ENCODE results near the gene PTPN1.
"Not testable (repeated sequence)": the region's sequence is repeated elsewhere in the genome, so short reads cannot be mapped to it uniquely, and the experiment has no call there.

Gene PTPN1

DNA sequence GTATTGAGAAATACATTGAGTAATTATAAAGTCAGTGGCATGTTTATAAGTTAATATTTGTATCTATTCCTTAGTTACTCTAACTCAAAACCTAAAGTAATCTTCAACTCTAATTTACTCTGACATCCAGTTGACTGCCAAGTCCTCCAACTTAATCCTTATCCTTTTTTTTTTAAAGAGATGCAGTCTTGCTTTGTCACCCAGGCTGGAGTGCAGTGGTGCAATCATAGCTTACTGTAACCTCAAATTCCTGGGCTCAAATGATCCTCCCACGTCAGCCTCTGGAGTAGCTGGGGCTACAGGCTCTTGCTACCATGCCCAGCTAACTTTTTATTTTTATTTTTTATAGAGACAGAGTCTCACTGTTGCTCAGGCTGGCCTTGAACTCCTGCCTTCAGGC lies 24.4 kb downstream of the PTPN1 start:
- FAIRE-seq = no peak

DNA sequence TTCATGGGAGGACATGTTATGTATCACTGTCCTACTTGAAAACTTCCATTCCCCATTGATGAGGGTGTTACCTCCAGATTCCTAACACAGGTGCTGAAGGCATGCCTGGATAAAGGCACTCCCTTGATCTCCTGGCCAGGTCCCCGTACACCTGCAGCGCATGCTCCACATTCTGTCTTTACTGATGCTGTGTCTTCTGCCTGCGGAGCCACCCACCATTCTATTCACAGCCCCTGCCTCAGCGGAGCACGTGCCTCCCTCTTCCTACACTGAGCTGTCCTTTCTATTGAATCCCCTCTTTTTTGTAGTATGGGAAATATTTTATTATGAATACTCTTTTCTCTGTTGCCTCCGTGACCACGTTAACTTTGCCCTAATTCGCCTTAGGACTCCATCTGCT lies 25.0 kb downstream of the PTPN1 start:
- FAIRE-seq = no peak

DNA sequence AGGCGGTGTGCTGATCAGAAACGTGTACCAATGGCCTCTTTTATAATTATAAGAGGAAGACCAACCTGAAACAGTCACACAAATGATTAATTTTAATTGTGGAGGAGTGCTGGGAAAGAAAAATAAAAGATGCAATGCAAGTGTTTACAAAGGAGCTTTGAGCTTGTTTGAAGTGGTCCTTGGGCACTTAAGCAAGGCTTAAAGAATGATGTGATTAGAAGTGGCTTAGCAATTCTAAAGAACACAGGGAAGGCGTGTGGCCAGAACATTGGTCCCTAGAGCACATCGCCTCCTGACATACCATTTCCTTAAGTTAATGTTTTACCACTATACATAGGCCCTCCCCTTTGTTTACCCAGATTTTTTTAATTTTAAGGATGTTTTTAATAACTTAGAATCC lies 26.1 kb downstream of the PTPN1 start:
- no peak for FAIRE-seq

DNA sequence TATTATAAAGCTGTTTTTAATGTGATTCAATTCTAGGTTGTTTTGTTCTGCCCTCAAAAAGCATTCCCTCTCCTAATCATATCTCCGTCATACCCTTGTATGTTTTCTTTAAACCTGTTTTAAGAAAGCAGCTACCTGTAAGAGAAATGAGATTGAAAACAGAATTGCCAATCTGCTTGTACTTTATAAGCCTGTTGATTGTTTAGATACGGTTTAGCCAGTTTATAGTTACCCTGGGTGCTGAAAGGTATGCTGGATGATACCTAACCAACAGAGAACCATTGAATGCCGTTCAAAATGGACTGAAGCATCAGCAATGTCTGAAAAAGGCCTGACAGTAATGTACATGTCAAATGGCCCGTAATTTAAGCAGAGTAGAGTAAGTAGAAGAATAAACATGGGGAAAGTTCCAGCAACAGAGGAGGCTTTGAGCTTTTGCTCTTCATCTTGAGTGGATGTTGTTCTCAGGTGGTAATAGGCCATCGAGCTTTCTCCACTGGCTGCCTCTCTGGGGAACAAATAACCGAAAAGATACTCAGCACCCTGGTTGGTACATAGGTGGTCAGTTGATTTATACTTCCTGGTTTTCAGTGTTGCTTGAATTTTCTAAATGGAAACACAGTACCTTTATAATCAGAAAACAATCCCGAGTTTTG lies 27.5 kb downstream of the PTPN1 start:
- no peak for FAIRE-seq

DNA sequence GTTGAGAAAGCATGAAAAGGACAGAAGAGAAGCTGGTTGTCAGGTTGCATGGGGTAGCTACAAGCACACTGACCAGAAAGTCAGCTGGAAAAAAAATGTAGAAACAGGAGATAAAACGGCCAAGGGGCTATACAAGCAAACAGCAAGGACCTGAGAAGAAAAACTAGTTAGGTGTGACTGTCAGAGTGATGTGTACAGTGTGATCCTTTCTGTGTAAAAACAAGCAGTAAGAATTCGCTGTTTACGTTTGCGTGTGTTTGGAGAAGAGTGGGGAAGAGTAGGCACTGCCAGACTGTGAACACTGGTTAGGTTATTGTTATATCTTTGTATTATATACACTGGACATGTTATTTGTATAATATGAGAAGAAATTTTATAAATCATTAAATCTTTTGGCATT lies 28.1 kb downstream of the PTPN1 start:
- FAIRE-seq = no peak

DNA sequence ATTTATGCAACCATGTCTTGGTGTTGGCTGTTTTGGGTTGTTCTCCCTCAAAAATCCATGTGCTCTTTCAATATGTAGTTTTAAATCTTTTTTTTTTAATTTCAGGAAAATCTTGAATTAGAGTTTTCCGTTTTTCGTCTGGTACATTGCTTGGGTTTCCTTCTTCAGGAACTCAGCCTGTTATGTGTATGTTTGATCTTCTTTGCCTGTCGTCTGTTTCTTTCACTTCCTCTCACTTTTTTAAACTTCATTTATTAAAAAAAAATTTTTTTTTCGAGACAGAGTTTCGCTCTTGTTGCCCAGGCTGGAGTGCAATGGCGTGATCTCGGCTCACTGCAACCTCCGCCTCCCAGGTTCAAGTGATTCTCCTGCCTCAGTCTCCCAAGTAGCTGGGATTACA lies 29.6 kb downstream of the PTPN1 start:
- FAIRE-seq = not testable (repeated sequence)

DNA sequence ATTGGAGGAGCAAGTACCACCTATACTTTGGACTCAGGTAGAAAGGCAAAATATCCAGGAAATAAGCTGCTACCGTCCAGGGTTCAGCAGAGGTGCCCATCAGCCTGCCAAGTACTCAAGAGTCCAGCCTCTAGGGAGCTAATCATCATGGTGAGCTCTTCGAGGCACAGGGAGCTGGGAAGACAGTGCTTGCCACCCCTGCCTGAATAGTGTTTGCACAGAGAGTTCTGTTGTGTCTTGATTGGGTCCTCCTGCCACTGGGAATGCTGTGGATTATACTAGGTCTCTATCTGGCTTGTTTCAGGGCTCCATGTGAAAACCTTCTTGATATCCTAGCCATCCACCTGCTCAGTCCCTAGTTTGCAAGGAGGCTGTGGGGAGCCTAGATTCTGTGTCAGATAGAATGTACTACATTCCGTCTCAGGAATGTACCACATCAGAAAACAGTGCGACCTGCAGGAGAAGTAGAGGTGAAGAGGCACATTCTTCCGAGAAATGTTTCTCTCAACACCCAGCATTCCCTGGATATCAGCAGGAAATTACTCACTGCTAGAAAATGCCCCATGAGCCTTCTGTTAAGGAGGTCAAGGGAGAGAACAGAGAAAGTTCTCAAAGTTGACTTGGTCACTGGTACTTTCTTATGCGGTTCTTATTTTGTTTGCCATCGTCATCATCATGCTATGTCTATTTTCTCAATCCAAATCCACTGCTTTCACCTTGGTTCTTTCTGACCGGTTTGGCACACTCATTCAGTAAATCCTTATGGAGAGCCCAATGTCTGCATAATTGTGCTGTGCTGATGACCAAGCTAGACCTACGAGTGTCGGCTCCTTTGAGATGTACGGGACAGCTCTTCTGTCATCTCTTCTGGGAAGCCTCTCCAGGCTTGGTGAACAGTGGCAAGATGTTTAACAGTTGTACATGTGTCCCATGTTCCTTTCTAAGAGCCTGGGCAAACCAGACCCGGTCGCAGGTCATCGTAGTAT lies 30.7 kb downstream of the PTPN1 start:
- no peak for FAIRE-seq

DNA sequence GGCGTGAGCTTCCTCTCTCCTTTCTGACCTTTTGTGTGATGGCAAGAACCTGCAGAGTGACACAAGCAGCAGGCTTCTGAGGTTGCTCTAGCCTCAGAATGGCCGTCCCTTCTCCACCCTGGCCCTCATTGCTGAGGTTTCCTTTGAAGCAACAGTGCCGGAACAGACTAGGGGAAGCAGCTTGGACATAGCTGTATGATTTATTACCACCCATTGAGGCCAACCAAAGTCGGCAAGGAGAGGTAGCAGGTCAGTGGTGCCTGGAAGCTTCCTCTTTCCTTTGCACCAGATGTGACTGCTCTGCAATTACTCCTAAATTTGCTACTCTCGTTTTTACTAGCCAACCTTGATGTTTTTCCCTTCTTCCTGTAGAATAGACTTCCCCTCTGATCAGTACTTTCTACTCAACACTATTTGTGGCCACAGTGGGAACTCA lies 31.4 kb downstream of the PTPN1 start:
- no peak for FAIRE-seq

DNA sequence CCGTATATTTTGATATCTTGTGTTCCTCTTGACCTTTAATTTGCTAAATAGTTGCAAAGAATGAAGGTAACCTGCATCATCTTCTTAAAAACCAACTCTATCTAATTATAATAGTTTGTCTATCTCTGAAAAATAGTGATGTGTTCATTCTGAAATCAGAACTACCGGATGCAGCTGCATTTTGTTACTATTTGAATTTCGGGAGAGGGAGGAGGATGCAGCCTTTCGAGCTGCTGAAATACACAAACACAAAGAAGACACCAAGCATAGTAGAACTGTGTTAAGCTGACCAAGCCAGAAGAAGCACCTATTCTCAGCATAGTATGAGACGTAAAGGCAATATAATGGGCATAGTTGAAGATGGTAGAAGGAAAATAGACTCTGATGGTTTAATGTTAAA lies 33.1 kb downstream of the PTPN1 start:
- FAIRE-seq = no peak

DNA sequence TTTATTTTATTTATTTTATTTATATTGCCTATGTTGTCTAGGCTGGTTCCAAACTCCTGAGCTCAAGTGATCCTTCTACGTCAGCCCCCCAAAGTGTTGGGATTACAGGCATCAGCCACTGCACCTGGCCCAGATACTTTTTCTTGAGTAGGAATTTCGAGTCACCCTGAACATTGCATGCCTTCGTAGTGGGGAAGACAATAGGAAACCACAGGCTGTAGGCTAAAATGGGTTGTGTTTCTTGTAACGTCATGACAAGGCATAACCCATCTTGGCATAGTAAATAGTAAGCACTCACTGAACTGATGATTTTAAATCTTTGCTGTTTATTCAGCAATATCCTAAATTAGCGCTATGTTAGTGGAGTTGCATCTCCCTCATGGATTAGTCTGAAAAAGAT lies 34.9 kb downstream of the PTPN1 start:
- no peak for FAIRE-seq

DNA sequence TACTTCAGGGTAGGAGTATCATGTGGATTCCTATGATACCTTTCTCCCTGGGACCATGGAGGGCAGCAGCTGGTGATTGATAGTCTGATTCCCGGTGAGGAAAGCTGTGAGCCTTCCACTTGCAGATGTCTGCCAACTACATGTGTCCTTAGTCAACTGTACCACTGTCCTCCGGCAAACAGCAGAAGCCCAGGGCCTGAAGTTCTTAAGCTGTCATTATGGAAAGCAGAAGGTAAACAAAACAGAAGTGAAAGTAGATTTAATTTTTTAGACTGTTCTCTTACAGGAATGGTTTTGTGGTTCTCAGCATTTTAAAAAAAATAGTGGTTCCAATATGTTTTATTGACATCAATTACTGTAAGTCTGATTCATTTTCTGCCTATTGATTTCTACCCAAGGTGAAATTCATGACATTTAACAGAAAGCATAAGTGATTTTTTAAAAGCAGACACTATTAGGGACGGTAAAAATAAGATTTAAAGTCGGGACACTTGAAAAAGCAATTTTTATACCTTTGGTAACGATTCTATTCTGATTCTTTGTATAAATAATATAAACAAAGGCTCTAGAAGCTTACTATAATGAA lies 36.6 kb downstream of the PTPN1 start:
- FAIRE-seq = no peak

DNA sequence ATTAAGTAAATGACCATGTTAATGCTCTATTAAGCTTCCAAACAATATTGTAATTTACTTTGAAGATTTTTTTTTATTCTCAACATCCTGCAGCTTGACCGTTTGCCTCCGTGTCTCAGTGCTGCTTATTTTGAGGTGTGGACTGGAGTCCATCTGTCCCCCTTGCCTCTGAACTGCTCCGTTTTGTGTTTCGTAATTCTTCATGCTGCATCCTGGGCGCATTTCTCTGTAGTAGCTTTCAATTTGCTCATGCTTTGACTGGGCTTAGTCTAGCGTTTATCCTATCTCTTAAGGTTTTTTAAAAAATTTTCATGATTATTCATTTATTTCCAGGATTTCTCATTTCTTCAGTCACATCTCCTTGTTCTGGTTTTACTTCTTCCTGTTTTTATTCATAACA lies 37.8 kb downstream of the PTPN1 start:
- FAIRE-seq = no peak

DNA sequence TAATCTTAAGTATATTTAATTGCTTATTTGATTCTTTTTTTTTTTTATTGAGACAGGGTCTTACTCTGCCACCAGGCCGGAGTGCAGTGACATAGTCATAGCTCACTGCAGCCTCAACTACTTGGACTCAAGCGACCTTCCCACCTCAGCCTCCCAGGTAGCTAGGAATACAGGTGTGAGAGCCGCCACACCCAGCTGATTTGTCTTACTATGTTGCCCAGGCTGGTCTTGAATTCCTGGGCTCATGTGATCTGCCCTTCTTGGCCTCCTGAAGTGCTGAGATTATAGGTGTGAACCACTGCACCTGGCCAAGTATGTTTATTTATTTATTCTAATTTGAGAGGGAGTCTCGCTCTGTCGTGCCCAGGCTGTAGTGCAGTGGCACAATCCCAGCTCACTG lies 38.2 kb downstream of the PTPN1 start:
- FAIRE-seq = no peak

DNA sequence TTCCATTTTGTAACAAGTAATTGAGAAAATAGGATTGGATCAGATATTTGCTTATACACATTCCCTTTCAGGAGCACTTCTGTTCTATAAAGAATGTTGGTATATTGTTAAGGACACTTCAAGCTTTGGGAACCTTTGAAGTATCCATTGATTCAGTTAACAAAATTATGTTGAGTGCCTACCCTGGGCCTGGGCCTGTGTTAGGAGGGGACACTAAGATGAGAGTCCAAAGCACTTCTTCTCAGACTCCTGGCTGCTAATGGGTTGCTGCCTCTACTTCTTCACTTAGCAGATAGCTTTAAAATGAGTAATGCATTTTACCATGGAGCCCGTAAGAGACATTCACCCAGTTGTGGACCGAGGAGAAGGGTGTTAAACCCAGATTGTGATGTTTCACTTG lies 40.3 kb downstream of the PTPN1 start:
- FAIRE-seq = no peak

DNA sequence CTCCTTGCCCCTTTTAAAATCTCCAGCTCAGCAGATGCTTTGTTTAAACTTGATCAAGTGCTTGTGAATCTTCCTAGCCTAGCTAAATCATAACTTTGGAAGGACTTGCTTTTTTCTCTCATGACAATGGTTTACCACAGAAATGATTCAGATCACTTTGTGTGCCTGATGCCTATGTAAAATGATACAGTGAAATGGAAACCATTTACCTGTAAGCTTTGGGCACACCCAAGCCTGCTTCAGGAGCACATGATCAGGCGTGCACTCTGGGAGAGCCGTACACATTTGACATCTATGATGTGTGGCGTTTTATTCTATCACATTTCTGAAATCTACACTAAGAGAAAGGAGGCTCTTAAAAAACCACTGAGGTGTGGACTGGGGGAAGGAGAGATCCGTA lies 41.1 kb downstream of the PTPN1 start:
- FAIRE-seq = no peak

DNA sequence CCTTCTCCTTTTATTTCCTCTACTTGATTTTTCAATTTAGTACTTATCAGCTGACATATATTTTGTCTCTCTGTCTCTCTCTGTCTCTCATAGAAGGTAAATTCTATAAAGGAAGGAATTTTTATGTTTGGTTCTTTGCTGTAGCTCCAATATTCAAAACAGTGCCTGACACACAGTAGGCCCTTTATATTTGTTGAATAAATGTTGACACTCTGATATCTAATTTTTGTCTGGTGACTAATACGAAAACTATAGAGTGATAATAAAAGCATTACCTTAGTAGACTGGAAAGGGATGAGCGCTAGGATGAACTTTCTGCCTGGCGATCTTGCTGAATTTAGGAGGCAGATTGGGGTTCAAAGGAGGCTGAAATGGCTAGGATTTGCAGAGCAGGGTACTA lies 42.8 kb downstream of the PTPN1 start:
- no peak for FAIRE-seq

DNA sequence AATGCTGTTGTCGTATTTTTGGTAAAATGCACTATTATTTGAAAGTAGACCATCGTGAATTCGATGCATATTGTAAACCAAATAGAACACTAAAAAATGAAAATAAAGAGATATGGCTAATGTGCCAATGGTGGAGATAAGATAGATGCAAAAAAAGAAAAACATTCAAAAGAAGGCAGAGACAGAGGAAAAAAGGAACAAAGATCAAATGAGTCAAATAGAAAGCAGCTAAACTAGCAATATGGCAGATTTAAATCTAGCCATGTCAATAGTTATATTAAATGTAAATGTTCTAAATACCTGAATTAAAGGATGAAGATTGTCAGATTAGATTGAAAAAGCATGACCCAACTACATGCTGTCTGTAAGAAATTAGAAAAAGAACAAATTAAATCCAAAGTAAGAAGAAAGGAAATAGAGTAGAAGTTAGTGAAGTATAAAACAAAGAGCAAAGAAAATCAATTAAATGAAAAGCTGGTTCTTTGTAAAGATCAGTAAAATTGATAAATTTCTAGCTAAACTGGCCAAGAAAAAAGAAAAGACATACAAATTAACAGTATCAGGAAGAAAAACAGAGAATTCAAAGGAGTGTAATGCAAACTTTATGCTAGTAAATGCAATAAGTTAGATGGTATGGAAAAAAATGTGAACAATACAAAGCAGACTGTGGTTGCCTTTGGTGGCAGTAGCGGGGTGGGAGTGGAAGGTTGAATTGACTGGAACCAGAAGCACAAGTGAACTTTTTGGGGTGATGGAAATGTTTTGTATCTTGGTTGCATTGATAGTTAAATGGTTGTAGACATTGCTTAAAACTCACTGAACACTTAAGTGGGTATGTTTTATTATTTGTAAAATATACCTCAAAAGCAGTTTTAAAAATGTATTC lies 44.8 kb downstream of the PTPN1 start:
- FAIRE-seq = no peak

DNA sequence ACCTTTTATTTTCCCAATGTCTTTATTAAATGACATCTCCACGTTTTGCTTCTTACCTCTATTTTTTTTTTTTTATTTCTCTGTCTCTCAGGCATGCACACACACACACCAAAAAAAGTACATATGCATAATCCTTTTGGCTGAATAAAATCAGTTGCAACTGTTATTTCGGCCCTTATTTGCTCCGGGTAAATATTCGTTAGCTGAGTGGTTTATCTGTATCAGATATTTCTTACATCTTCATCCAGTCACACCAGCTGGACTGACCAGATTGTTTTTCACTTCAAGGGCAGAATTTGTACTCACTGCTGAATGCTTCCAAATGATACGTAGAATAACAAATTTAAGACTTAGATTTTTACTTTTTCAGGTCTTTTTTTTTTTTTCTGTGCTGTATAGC lies 45.5 kb downstream of the PTPN1 start:
- FAIRE-seq = no peak

DNA sequence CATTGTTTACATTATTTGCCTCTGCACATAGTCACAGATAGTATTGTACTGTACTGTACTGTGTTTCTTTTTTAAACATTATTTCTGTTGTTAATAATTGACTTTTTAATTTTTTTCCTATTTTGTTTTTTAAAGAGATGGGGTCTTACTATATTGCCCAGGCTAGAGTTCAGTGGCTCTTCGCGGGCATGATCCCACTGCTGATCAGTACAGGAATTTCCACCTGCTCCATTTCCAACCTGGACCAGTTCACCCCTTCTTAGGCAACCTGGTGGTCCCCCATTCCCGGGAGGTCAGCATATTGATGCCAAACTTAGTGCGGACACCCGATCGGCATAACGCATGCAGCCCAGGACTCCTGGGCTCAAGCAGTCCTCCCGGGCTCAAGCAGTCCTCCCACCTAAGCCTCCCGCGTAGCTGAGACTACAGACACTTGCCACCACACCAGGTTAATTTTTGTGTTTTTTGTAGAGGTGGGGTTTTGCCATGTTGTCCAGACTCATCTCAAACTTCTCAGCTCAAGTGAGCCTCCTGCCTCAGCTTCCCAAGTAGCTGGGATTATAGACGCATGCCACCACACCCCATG lies 47.5 kb downstream of the PTPN1 start:
- no peak for FAIRE-seq

DNA sequence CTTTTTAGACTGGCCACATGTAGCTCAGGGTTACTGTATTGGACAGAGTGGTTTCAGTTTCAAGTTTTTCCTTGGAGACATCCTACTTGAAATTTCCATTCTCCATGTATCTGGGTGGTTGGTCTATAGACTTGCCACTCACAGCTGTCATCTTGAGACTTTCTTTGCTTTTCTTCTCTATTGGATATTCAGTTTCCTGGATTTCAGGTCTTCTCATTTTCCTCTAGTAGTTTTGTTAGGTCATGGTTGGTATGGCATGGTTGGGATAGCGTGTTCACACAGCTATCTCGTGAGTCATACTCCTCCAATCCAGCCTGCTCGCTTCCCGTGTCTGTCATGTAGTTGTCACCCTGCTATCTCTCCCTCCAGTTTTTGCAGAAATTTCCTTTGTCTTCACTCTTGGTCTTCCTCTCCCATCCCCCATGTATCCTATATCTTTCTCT lies 48.3 kb downstream of the PTPN1 start:
- FAIRE-seq = no peak

DNA sequence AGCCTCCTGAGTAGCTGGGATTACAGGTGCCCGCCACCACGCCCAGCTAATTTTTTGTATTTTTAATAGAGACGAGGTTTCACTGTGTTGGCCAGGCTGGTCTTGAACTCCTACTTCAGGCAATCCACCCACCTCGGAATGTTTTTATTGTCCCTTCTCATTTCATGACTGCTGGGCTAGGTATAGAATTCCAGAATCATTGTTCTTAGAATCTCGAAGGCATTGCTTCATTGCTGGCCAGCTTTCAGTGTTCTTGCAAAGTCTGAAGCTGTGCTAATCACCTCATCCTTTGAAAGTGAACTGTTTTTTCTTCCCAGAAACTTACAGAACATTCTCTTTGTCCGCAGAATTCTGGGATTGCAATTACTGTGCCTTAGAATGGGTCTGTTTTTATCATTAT lies 49.0 kb downstream of the PTPN1 start:
- FAIRE-seq = no peak

DNA sequence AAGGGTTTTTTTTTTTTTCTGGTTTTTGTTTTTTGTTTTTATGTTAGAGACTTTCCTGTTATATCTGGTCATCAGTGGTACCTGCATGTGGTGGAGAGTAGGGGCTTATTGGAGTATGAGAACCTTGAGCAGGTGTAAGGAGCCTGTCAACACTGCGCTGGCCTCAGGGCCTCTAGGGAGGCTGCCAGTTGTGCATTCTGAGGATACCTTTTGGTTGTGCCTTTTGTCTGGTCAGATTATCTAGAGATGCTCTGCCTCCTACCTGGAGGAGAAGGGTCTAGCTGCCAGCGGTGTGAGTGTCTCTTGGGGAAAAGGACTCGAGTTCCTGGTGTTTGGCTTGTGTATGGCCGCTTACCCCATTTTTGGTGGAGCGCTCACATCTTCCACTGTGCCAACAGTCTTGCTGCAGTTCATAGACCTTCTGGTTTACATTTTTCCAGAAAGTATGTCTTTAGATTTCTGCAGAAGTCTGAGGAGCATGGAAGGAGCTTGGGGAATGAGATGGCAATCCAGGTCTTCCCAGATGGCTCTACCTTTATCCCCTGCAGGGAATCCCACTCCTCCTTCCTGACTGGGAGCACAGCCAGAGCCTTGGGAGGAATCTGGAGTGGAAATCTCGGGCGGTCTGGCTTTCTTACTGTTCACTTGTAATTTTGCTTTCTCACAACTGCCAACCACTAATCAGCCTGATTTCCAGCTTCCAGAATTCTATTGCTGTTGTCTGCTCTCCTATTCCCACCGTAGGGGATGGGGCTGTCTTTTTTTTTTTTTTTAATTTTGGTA lies 49.9 kb downstream of the PTPN1 start:
- no peak for FAIRE-seq

All from A204.1 (cell line).